Thyroid gland (tissue), 4 donors: ENCODE results near the gene MCEMP1.

Source experiments
- POLR2A ChIP-seq, 2 donors: fragments of 450-650 bp; IDR thresholded peaks; one replicate each; pipeline ENCODE4 v1.6.1; 2017; ENCODE audit warnings: antibody characterized with exemption in 2 of 2, mild to moderate bottlenecking in 2 of 2, moderate library complexity in 1 of 2
- TF ChIP-seq, protein P1 (sequence below), 6 experiments: fragments of 200-600 bp in 3 of 6; fragments of 450-650 bp in 3 of 6; sonication (generic) in 3 of 6; IDR thresholded peaks; one replicate each; pipeline ENCODE4 v1.5.1; 2016 to 2019; ENCODE audit warnings: antibody characterized with exemption in 6 of 6, mild to moderate bottlenecking in 2 of 6, inconsistent platforms in 1 of 6, moderate library complexity in 1 of 6

DNA sequence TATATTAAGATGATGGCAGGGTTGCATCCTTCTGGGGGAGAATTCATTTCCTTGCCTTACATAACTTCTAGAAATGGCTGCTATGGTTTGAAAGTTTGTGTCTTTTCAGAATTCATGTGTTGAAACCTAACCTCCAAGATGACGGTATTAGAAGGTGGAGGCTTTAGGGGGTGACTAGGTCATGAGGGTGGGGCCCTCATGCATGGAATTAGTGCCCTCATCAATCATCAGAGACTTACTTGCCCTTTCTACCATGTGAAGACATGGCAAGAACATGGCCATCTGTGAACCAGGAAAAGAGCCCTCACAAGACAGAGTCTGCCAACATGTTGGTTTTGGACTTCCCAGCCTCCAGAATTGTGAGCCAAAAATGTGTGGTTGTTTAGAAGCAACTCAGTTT lies 39.9 kb downstream of the MCEMP1 start:
- TF ChIP-seq, protein P1, sequence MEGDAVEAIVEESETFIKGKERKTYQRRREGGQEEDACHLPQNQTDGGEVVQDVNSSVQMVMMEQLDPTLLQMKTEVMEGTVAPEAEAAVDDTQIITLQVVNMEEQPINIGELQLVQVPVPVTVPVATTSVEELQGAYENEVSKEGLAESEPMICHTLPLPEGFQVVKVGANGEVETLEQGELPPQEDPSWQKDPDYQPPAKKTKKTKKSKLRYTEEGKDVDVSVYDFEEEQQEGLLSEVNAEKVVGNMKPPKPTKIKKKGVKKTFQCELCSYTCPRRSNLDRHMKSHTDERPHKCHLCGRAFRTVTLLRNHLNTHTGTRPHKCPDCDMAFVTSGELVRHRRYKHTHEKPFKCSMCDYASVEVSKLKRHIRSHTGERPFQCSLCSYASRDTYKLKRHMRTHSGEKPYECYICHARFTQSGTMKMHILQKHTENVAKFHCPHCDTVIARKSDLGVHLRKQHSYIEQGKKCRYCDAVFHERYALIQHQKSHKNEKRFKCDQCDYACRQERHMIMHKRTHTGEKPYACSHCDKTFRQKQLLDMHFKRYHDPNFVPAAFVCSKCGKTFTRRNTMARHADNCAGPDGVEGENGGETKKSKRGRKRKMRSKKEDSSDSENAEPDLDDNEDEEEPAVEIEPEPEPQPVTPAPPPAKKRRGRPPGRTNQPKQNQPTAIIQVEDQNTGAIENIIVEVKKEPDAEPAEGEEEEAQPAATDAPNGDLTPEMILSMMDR (IDR thresholded peaks at IDR 0.05): no peak
- TF ChIP-seq POLR2A (IDR thresholded peaks at IDR 0.05): no peak
